HG02759 (cell line): ENCODE measurements around the gene PKN1.
A peak's percentile ranks its signal among the peaks of the same experiment; 100 is the strongest.

Experiments
- ATAC-seq: cut with Tn5 transposase; IDR thresholded peaks from one replicate; pipeline ENCODE4 v1.9.1; 2021; ENCODE audit warnings: mild to moderate bottlenecking, moderate library complexity; ENCODE audit not compliant: unreplicated experiment

The PKN1 gene

DNA sequence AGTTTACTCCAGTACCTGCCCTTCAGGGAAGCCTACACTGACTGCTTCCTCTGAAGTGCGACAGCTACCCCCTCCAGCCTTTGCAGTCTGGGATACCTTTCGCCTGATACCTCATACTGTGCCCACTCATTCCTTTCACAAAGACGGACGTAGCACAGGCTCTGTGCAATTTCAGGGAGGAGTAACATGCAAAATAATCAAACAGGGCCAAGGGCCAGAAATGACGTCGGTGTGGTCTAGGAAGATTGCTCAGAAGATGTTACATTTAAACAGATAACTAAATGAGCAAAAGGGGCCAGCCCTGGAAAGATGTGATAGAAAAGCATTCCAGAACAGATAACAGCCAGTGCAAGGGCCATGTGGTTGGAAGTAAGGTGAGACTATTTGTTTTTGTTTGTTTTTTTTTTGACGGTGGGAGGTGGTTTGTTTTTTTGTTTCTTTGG is 7.4 kb upstream of the PKN1 start:
- ATAC-seq = no peak

DNA sequence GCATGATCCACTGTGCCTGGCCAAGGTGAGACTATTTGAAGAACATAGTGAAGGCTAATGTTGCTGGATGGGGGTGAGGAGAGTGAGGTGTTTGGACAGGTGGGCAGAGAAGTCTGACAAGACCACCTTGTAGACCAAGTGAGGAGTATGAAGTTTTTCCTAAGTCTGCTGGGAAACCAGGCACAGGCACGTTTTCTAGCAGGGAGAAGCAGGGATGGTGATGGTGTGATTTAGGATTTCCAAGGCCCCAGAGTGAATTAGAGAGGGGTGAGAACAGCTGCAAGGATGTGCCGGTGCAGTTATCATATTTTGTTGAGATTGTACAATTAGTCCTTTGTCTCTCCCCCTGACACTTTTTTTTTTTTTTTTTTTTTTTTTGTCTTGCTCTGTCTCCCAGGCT is 5.6 kb upstream of the PKN1 start:
- ATAC-seq = no peak

DNA sequence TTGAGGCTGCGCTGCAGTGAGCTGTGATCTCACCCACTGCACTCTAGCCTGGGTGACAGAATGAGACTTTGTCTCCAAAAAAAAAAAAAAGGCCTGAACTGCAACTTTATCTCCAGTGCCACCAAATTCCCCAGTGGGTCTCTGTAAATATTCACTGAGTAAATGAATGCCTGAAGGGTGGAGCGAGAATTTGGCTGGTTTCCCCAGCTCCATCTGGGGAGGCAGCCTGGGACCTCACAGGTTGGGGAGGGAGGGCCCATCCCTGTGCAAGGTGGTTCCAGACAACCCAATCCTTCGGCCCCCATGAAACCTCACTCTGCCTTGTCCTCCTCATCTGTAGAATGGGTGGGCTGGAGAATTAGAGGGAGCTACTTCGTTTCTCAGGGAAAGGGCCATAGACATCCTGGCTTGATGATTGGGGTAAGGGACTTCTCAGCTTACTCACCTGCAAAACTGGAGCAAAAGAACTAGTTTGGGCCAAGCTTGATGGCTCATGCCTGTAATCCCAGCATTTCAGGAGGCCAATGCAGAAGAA is 4.2 kb upstream of the PKN1 start:
- ATAC-seq = no peak

DNA sequence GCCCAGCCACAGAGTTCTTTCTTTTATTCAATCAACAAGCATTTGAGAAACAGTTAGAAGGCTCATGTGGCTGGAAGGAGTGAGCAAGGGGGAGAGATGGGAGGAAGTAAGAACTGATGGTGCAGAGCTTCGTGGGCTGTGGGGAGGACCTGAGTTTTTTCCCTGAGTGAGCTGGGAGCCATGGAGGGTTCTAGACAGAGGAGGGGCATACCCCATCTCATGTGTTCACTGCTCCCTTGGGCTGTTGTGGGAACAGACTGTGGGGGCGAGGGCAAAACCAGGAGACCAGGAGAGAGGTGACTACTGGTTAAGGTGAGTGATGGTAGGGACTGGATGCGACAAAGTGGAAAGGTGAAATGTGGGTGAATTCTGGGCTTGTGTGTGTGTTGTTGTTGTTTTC is 2.4 kb upstream of the PKN1 start:
- ATAC-seq = no peak

DNA sequence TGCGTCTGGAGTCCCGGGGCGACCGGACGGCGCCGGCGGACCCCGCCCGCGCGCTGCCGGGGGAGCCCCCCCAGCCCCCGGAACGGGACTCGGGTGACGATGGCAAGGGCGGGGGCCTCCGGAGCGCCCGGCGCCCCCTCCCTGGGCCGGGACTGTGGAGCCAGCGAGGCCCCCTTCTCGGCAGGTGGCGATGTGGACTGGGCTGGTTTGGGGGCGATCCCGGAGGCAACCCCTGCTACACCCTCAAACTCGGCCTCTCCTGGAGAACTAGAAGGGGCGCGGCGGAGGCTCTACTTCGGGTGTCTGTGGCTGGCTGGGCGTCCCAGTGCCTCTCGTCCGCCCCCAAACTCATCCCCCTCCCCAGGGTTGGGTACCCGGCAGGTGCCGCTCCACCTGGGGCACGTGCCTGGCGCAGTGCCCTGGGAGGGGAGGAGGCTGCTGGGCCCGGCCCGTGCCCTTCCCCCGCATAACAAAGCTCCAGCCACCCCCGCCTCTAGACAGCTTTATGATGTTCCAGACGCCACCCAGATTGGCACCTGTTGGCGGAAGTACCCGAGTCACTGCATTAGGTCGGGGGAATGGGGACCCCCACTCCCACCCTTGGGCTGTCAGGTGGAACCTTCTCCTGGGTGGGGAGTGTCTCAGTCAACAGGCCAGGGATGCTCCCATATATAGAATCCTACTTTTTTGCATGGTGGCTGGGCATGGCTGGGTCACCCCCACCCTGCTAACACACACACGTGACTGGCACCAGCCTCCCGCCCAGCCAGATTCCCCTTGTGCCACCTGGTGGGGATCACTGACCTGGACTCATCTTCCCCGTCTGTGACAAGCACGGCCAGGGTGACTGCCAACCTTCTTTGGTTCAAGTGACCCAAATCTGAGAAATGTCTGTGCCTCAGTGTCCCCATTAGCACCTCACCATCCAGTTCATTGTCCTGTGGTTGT is 722 bp downstream of the PKN1 start:
- peak; percentile 29 for ATAC-seq

DNA sequence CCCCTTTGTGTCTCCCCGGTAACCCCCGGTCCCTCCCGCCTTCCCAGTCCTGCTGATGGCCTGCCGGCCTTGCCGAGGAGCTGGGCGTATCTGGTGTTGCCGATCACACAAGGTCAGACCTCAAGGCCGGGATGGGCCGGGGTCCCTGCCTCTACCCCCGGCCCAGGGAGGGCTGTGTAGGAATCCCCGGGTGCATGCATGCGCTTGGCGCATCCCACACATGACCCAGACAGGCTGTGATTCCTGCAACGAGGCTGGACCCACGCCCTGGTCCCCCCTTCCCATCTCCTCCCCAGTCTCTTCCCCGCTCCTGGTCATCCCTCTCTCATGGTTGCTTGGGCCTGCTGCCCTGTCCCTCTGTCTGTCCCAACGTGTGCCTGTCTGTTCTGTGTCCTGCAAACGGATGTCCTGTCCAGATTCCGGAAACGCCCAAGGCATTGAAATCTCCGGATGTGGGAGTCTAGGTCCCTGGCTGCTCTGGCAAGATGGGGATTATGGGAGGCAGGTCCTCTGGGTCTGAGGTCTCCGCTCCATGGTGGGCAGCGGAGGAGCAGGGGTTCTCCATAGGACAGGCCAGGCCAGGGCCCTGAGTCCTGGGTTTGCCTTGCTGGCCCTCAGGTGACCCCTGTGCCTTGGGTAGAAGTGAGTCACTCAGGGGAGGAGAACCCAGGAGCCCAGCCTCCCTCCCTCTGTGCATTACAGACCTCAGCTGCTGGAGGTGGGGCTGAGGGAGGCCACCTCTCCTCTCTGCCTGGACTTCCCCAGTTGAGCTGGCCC is 1.6 kb downstream of the PKN1 start:
- no peak for ATAC-seq

DNA sequence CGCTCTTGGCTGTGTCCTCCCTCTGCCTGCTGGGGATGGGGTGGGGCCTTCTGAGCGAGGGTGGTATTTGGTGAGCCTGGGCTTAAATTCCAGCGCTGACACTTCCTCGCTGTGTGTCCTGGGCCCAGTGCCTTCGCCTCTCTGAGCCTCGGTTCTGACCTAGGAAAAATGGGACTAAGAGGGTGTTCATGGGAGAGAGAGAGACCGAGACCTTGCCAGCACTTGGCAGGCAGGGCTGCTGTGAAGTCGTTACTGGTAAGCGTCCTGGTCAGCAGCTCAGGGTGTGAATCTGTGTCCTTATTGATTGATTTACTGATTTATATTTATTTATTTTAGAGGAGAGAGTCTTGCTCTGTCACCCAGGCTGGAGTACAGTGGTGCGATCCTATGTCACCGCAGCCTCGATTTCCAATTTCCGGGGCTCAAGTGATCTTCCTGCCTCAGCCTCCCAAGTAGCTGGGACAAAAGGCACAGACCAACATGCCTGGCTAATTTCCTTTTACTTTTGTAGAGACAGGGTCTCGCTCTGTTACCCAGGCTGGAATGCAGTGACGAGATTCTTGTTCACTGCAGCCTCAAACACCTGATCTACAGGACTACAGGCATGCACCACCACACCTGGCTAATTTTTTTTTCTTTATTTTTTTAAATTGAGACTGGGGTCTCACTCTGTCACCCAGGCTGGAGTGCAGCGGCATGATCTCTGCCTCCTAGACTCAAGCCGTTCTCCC is 2.4 kb downstream of the PKN1 start:
- ATAC-seq = no peak

DNA sequence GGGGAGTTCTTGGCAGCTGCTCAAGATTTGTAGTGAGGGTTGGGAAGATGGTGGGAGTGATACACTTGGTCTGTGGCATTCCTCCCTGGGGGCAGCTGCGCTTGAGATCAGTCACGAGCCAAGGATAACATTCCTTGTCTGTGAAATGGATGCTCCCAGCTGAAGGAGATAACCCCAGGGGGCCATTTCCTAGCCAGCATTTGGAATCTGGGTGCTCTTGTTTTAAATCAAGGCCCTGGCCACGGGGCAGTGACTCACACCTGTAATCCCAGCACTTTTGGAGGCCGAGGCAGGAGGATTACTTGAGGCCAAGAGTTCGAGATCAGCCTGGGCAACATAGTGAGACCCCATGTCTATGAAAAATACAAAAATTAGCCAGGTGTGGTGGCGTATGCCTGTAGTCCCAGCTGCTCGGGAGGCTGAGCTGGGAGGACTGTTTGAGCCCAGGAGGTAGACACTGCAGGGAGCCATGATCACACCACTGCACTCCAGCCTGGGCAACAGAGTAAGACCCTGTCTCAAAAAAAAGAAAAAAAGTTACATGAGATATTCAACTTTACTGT is 4.6 kb downstream of the PKN1 start:
- no peak for ATAC-seq

DNA sequence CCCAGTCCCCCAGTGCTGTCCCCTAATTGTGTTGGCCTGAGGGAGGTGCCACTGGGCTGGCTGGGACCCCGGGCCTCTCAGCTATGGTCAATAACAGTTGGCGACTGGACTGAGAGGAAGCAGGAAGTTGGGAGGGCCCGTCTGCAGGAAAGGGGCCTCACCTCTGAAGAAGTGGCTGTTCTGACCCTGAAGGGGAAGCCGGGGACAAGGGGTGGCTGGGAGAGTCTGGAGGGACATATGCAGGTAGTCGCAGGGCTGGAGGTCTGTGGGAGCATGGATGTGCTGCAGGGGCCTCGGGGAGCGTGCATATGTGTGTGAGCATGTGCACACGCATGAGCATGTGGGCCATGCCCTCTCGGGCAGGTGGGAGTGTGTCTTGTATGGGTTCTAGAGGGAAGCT is 5.9 kb downstream of the PKN1 start:
- no peak for ATAC-seq

DNA sequence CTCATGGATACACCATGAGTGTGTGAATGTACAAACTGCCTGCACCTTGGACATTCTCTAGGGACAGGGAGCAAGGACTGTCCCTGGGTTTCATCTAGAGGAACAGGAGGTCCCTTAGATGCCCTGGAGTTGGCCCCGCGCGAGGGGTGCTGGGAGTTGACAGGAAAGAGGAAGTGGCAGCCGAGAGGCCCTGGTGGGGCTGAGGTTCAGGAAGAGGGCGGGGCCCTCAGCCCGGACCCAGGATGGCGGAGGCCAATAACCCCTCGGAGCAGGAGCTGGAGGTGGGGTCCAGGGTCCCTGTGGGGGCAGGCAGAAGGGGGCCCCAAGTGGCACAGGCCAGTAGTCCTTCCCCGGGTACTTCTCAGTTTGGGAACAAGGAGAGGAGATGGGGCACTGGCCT is 6.9 kb downstream of the PKN1 start:
- peak; percentile 86 for ATAC-seq

DNA sequence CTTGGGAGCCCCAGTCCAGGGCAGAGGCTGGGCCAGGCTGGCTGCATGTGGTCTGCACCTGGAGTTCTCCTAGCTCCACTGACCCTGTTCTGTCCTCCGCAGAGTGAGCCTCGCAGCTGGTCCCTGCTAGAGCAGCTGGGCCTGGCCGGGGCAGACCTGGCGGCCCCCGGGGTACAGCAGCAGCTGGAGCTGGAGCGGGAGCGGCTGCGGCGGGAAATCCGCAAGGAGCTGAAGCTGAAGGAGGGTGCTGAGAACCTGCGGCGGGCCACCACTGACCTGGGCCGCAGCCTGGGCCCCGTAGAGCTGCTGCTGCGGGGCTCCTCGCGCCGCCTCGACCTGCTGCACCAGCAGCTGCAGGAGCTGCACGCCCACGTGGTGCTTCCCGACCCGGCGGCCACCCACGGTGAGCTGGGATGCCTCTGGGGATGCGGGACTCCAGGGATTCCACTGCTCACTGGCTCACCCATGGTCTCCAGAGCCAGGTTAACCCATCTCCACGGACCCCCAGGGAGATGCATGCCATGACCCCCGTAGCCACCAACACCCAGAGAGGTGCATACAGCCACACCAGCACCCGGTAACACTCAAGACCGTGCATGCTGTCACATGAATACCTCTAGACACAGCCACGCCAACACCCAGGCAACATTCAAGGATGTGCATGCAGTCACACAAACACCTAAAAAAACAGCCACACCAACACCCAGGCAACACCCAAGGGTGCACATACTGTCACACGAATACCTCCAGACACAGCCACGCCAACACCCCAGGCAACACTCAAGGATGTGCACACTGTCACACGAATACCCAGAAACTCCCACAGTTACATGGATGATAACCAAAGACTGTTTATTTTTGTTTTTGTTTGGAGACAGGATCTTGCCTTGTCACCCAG is 8.2 kb downstream of the PKN1 start:
- ATAC-seq = no peak

DNA sequence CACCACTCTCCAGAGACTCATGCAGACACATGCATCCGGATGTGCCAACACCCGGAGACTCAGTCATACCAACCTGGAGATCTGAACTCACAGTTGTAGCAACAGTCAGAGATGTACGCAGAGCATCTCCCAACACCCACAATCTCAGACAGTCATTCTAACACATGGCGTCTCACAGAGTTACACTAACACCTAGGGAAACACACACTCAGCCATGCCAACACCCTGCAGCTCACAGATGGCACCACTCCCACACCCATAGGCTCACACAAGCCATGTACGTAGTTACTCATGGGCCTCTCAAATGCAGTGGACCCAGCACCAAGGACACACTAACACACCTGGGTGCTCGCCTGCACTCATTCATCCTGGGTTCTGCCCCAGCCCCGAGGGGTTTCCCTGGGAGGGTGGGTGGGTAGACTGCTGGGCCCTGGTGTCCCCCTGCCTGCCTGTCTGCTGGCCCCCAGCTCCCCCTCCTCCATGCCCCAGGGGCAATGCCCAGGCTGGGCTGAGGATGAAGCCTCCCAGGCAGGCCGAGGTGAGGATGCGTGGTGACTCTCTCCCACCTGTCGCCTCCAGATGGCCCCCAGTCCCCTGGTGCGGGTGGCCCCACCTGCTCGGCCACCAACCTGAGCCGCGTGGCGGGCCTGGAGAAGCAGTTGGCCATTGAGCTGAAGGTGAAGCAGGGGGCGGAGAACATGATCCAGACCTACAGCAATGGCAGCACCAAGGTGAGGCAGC is 10.0 kb downstream of the PKN1 start:
- no peak for ATAC-seq

DNA sequence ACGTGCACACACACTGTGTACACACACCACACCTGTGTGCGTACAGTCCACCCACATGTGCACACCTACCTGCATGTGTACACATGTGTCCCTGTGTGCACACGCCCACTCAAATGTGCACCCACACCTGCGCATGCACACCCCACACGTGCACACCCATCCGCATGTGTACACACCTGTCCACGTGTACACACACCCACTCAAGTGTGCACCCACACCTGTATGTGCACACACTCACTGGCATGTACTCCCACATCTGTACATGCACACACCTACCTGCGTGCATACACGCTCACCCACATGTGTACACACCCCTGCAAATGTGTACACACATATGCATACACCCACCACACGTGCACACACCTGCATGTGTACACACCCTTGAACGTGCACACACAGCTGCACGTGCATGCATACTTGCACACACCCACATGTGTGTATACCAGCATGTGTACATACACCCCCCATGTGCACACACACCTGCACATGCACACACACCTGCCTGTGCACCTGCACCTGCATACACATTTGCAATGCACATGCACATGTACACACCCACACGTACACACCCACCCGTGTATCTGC is 10.6 kb downstream of the PKN1 start:
- no peak for ATAC-seq

DNA sequence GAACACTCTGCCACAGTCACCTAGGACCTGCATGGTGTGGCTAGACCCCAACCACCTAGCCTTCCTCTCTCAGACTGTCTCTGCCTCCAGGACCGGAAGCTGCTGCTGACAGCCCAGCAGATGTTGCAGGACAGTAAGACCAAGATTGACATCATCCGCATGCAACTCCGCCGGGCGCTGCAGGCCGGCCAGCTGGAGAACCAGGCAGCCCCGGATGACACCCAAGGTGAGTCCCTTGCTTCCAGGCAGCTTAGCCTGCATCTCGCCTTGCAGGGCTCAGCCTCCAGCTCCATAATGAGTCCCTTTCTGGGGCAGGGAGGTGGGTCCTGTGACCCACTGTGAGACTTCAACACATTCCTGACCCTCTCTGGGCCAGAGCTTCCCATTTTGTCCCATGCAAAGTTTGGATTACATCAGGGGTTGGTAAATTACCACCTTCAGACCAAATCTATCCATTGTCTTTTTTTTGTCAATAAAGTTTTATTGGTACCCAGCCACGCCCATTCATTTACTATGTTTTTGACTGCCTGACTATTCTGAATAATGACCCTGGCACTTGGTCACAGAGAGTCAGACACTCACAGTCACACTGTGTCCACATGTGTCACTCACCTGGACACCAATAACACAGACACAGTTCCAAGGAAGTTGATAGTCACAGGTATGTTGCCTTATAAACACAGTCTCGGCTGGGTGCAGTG is 13.4 kb downstream of the PKN1 start:
- no peak for ATAC-seq

DNA sequence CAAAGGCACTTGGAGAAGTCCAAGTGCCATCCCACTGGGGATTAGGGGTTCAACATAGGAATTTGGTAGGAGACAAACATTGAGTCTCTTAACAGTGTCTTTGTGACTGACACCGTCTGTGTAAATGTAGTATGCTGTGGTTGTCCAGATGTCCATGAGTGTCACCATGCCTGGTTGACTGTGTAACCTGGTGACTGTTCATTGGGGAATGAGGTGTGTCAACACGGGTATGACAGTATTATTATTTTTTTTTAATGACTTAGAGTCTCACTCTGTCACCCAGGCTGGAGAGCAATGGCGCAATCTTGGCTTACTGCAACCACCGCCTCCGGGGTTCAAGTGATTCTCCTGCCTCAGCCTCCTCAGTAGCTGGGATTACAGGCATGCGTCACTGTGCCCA is 16.2 kb downstream of the PKN1 start:
- no peak for ATAC-seq

DNA sequence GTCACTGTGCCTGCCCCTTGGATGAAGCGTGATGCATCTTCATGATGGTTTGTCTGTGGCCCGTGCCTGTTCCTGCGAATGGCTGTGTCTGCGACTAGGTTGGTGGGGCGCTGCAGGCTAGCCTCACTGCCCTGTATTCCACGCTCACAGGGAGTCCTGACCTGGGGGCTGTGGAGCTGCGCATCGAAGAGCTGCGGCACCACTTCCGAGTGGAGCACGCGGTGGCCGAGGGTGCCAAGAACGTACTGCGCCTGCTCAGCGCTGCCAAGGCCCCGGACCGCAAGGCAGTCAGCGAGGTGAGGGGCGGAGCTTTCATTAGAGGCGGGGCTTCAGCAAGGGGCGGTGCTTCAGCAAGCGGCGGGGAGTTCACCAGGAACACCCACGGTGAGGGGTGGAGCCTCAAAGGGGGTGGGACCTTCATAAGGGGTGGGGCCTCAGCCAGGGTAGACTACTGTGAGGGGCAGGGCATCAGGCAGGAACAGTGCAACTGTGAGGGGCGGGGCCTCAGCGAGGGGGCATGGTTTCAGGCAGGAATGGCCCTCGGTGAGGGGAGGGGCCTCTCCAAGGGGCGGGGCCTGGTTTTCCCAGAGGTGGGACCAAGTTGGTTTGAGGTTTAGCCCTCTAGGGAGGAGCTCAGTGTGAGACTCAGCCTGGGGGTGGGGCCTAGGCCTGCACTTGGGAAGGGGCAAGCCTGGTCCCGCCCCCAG is 17.2 kb downstream of the PKN1 start:
- ATAC-seq = no peak

DNA sequence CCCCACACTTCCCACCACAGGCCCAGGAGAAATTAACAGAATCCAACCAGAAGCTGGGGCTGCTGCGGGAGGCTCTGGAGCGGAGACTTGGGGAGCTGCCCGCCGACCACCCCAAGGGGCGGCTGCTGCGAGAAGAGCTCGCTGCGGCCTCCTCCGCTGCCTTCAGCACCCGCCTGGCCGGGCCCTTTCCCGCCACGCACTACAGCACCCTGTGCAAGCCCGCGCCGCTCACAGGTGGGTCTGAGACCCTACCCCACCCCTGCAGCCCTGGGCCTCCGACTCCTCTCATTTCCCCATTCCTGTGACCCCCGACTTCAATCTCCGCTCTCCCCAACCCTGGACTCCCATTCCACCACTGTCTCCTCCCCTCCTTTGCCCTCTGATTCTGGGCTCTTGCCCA is 17.8 kb downstream of the PKN1 start:
- ATAC-seq = no peak
